ENCODE measurements around the gene CYP4X1.
"Not testable (repeated sequence)": the region's sequence is repeated elsewhere in the genome, so short reads cannot be mapped to it uniquely, and the experiment has no call there.

Gene CYP4X1
- 0.04 to 2.8 (median 0.62) reads per million in 17 experiments for total RNA-seq

- peak in 1 of 4 experiments; percentile 30 for DNase-seq
These were observed at the start of gene CYP4X1 for GRCh38 chr1:47023268-47024140. Gene CYP4X1 (plus strand): TSS chr1:47023669. CDS start chr1:47023818, 149 bp downstream.

GRCh38 chr1:46983166-46983829 lies 40.2 kb upstream of the CYP4X1 start:
- no peak for DNase-seq

DNA sequence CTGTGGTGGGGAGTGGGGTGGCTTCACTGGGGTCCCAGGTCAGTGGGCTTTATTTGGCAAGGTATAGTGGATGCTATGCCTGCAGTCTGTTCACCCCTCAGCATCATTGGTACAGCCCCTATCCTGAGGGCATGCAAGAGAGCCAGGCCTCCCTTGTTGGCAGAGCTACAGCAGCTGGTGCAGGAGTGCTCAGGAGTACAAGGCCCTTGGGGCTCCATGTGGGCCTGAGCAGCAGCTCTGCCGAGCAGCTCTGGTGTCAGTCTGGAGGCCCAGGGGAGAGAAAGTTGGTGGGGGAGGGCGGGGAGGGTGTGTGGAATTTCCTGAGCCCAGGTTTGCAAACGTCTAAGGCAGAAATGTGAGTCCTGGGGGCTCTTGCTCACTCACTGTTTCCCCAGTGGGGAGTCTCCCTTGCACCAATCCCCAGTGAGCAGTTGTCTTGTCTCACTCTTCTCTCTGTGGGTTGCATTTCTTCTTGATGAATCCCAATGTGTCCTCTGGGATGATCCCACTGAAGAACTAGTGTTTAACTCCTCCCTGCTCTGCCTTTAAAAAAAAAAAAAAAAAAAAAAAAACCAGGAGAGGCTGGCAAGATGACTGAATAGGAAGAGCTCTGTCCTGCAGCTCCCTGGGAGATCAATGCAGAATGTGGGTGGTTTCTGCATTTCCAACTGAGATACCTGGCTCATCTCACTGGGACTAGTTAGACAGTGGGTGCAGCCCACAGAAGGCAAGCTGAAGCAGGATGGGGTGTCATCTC lies 39.5 kb upstream of the CYP4X1 start:
- no peak for DNase-seq

DNA sequence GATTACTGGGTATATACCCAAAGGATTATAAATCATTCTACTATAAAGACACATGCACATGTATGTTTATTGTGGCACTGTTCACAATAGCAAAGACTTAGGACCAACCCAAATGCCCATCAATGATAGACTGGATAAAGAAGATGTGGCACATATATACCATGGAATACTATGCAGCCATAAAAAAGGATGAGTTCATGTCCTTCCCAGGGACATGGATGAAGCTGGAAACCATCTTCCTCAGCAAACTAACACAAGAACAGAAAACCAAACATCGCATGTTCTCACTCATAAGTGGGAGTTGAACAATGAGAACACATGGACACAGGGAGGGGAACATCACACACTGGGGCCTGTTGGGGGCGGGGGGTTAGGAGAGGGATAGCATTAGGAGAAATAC lies 32.9 kb upstream of the CYP4X1 start:
- not testable (repeated sequence) for DNase-seq

GRCh38 chr1:46991083-46991923 lies 32.2 kb upstream of the CYP4X1 start:
- DNase-seq = peak in 1 of 4 experiments; percentile 4

DNA sequence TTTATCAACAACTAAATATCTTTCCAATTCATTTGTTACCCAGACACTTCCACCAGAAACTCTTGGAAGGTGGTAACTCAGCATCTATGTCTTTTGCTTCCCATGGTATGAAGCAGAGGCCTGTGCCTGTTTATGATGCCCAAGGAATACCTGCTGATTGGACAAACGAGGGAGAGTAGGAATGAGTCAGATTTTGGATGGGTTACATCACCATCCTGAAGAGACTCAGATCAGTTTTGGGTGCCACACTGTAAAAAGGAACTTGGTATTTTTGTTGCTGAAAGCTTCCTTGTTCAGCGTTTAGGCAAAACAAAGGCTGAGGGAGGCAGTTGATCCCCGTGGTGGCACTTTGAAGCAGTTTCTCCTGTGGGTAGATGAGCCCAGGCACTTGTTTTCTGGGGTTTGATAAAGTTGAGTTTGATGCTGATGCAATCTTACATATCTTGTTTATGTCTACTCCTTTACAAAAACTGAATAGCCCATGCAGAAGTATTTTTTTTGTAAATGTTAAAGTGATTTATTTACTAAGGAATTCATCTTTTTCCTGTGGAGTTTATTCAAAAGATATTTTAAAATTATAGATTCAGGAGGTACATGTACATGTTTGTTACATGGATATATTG lies 26.7 kb upstream of the CYP4X1 start:
- peak; percentile 9 to 43 (median 38) for DNase-seq

DNA sequence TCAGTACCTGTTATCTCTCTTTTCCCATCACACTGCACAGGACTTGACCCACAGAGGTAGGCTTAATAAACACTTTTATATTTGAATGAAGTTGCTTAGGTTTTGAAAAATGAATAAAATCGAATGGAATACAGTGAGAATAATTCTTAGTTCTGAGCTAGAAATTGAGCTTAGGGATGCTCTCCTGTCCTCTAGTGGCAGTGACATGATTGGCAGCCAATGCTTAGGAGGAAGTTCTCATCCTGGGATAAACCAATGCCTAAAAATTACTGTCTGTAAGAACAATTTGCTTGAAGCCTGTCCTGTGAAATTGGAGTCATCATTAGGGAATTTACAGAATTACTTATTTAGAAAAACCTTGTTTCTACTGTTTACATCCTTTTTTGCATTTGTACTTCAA lies 21.3 kb upstream of the CYP4X1 start:
- DNase-seq = peak; percentile 8 to 21 (median 15)

GRCh38 chr1:47003896-47004403 lies 19.5 kb upstream of the CYP4X1 start:
- no peak for DNase-seq

GRCh38 chr1:47006437-47006836 lies 17.0 kb upstream of the CYP4X1 start:
- not testable (repeated sequence) for DNase-seq

- DNase-seq = no peak
These were observed 10.2 kb upstream of the CYP4X1 start for GRCh38 chr1:47013293-47013692.

- DNase-seq = no peak
These were observed 2.4 kb upstream of the CYP4X1 start for GRCh38 chr1:47021070-47021469.

GRCh38 chr1:47024141-47024801 lies 802 bp downstream of the CYP4X1 start:
- DNase-seq = peak in 2 of 4 experiments; percentile 19 to 27

DNA sequence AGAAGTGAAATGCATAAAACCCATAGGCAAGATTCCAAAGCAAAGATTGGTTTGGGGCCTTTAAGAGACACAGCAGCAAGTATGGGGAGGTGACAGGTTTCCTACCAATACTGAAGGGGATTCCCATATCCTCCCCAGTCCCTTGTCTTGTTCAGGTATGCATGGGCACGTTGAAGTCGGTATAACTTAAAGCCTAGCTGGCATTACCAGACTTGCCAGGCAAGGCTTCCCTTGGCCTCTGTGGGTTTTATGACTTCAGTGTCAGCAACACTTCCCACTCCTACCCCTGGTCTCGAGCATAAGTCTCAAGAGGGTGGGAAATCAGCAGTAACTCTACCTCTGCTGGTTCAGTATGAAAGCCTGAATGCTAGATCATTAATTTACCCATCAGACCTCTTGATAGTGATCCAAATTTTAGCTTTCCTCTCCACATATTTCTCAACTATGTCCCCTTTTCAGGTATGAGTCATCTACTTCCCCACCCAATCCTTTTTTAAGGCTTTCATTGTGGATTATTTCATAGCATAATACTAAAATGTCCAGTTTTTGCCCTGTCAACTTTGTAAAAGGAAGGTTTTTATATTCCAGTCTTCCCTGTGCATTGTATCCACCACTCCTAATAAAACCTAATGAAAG lies 6.8 kb downstream of the CYP4X1 start:
- DNase-seq = peak in 1 of 4 experiments; percentile 11

GRCh38 chr1:47031059-47031458 lies 7.6 kb downstream of the CYP4X1 start:
- DNase-seq = peak in 3 of 4 experiments; percentile 11 to 40 (median 26)

- no peak for DNase-seq
These were observed 8.1 kb downstream of the CYP4X1 start for GRCh38 chr1:47031585-47031984.

GRCh38 chr1:47036764-47037163 lies 13.3 kb downstream of the CYP4X1 start:
- no peak for DNase-seq

- no peak for DNase-seq
These were observed 35.9 kb downstream of the CYP4X1 start for GRCh38 chr1:47059376-47059775.

GRCh38 chr1:47067097-47067594 lies 43.7 kb downstream of the CYP4X1 start, which contains the start of gene CYP4Z1:
Gene CYP4Z1 (plus strand): TSS chr1:47067231. CDS start chr1:47067491, 260 bp downstream.
- no peak for DNase-seq

- DNase-seq = not testable (repeated sequence)
These were observed 45.6 kb downstream of the CYP4X1 start for GRCh38 chr1:47069080-47069479.

GRCh38 chr1:47069509-47069908 lies 46.0 kb downstream of the CYP4X1 start:
- not testable (repeated sequence) for DNase-seq
